Glutamatergic neuron (in vitro differentiated cells): ENCODE results near the gene PTGES2. TPM values are rescaled to one million over a fixed set of nuclear protein-coding genes. Genes with fewer than 3 reads are reported as not detected.
A peak's percentile ranks its signal among the peaks of the same experiment; 100 is the strongest.
"Not testable (repeated sequence)": the region's sequence is repeated elsewhere in the genome, so short reads cannot be mapped to it uniquely, and the experiment has no call there.

Experiments
- DNase-seq: peaks from one replicate; pipeline ENCODE4 v3.0.0; 2022
- H3K27ac Mint-ChIP-seq: one replicate; pipeline ENCODE4 v1.8.0; 2020; ENCODE audit warnings: mild to moderate bottlenecking, mixed read lengths, inconsistent platforms; ENCODE audit not compliant: unreplicated experiment
- H3K27me3 Mint-ChIP-seq: one replicate; pipeline ENCODE4 v1.8.0; 2020; ENCODE audit warnings: mild to moderate bottlenecking, moderate library complexity, mixed read lengths, inconsistent platforms; ENCODE audit not compliant: unreplicated experiment
- H3K36me3 Mint-ChIP-seq: one replicate; pipeline ENCODE4 v1.8.0; 2020; ENCODE audit warnings: mild to moderate bottlenecking, mixed read lengths, inconsistent platforms; ENCODE audit not compliant: unreplicated experiment
- H3K4me1 Mint-ChIP-seq: one replicate; pipeline ENCODE4 v1.8.0; 2020; ENCODE audit warnings: mild to moderate bottlenecking, low read depth, mixed read lengths, inconsistent platforms; ENCODE audit not compliant: unreplicated experiment
- H3K4me3 Mint-ChIP-seq: one replicate; pipeline ENCODE4 v1.8.0; 2020; ENCODE audit warnings: mild to moderate bottlenecking, mixed read lengths, inconsistent platforms; ENCODE audit not compliant: unreplicated experiment
- H3K9me3 Mint-ChIP-seq: one replicate; pipeline ENCODE4 v1.8.0; 2020; ENCODE audit warnings: mild to moderate bottlenecking, moderate library complexity, mixed read lengths, inconsistent platforms; ENCODE audit not compliant: unreplicated experiment
- CTCF ChIP-seq: fragments of 200-600 bp; sonication (generic); IDR thresholded peaks from one replicate; pipeline ENCODE4 v1.5.0; 2021; ENCODE audit not compliant: partially characterized antibody, unreplicated experiment
- total RNA-seq: library from RNA; stranded (reverse); fragmentation: NEBNext Ultra II Directional; extraction: Animal tissue kit (Norgen Biotek cat#: 25700); gene quantifications from one replicate; pipeline ENCODE4 v1.2.1, GENCODE V29; 2021; ENCODE audit not compliant: unreplicated experiment

The PTGES2 gene
- total RNA-seq, 1 donor from 2014 or later, result 85.1 TPM

GRCh38 chr9:128113526-128114325 lies 13.8 kb downstream of the PTGES2 start:
- Mint-ChIP-seq H3K9me3 (peaks cover 3% of the 10 kb centered on the region), H3K4me1 (peaks cover 17% of the 10 kb centered on the region), H3K4me3 (no peak overlapping the region), H3K27ac (no peak overlapping the region), H3K36me3 (no peaks in the 10 kb centered on the region), H3K27me3 (peaks cover 3% of the 10 kb centered on the region)
- TF ChIP-seq CTCF, result no peak
- no peak for DNase-seq

- H3K36me3 Mint-ChIP-seq, DNase-seq, H3K9me3 Mint-ChIP-seq, H3K27ac Mint-ChIP-seq, H3K27me3 Mint-ChIP-seq, H3K4me3 Mint-ChIP-seq: not testable (repeated sequence)
- H3K4me1 Mint-ChIP-seq, result peaks cover 19% of the 10 kb centered on the region
Measured at GRCh38 chr9:128111726-128112125, 15.8 kb downstream of the PTGES2 start.

GRCh38 chr9:128109050-128109709 lies 18.3 kb downstream of the PTGES2 start:
- DNase-seq, result no peak
- no peak for TF ChIP-seq CTCF
- peak overlapping the region; percentile 70 for H3K27ac Mint-ChIP-seq
- no peaks in the 10 kb centered on the region for H3K36me3 Mint-ChIP-seq
- peaks cover 4% of the 10 kb centered on the region for H3K9me3 Mint-ChIP-seq
- peaks cover 21% of the 10 kb centered on the region for H3K4me1 Mint-ChIP-seq
- H3K4me3 Mint-ChIP-seq, result peak overlapping the region; percentile 32
- peaks cover 5% of the 10 kb centered on the region for H3K27me3 Mint-ChIP-seq

- peak overlapping the region; percentile 71 for H3K27ac Mint-ChIP-seq
- H3K36me3 Mint-ChIP-seq, result no peaks in the 10 kb centered on the region
- no peak for TF ChIP-seq CTCF
- peaks cover 8% of the 10 kb centered on the region for H3K27me3 Mint-ChIP-seq
- no peak for DNase-seq
- peak overlapping the region; percentile 32 for H3K4me3 Mint-ChIP-seq
- H3K9me3 Mint-ChIP-seq, result peaks cover 4% of the 10 kb centered on the region
- peaks cover 21% of the 10 kb centered on the region for H3K4me1 Mint-ChIP-seq
Measured at GRCh38 chr9:128108269-128109049, 19.1 kb downstream of the PTGES2 start.

- no peak for DNase-seq
- TF ChIP-seq CTCF, result no peak
- Mint-ChIP-seq H3K27ac (peak overlapping the region; percentile 71), H3K27me3 (peaks cover 9% of the 10 kb centered on the region), H3K9me3 (peaks cover 5% of the 10 kb centered on the region), H3K36me3 (no peaks in the 10 kb centered on the region), H3K4me1 (peaks cover 23% of the 10 kb centered on the region), H3K4me3 (peak overlapping the region; percentile 32)
Measured at GRCh38 chr9:128107468-128108268, 19.9 kb downstream of the PTGES2 start.
